ENCODE measurements around the gene MACROD1.

DNA sequence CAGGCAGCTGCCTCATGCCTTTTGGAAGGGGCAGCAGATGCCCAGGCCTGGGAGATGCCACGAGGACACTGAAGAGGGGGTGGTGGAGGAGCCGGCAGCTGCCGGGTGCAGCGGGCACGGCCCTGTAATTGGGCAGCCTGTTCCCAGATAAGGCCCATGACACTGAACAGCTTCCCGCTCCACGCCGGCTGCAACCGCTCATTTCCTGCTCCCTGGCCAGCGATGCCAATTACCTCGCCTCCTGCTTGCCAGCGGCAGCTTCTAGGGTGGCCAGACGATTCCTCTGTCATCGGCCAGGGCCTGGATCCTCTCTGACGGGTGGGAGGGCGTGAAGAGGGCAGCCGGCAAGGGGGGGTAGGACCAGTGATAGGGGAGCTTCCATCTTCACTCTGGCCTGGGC, 107.4 kb downstream of the MACROD1 start:
- TF ChIP-seq POLR2A (IDR thresholded peaks at IDR 0.05; ENCODE audit: low read length) (no peak), GATA1 (IDR thresholded peaks at IDR 0.05; ENCODE audit: low read depth, low read length) (no peak)

Data from erythroblast (primary cell).